NCI-H1092 treated with DMSO at 0.1 percent for 48 hours (cell line): ENCODE results near the gene PIP4K2A.
"Not testable (repeated sequence)": the region's sequence is repeated elsewhere in the genome, so short reads cannot be mapped to it uniquely, and the experiment has no call there.

Experiments
- DNase-seq: peaks from one replicate; lab custom pipeline; 2025; lab: John Stamatoyannopoulos, UW

PIP4K2A gene

DNA sequence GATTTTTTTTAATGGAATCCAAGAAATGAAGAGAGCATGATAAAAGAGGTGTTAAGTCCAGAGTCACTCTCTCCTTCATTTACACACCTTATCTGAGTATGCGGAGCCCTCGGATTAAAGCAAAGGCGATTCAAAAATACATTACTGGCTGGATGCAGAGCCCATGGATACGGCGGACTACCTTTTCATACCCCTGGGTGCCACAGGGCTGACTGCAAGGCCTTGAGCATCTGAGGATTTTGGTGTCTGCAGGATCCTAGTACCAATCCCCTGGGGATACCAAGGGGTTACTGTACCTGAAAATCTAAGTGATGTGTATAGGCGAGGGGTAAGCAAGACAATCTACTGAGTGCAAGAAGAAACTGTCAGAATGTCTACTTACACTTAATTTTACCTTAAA is 20.5 kb downstream of the PIP4K2A start:
- no peak for DNase-seq

DNA sequence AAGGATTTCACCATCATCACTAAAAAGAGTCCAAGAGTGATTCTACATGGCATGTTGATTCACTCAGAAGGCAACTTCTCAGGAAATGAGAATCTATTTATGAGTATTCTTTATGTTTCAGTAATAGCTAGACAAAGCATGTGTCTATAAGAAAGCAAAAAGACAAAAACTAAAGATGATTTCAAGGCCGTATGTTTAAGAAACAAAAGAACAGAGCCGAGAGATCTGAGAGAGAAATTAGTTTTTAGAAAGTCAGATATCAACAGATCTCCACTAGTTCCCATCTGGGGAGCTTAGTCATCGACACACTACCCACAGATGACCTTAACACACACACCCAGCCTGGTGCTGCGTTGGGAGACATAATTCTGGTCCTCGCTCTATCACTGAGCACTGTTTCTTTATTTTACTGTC is 21.0 kb downstream of the PIP4K2A start:
- DNase-seq: no peak

DNA sequence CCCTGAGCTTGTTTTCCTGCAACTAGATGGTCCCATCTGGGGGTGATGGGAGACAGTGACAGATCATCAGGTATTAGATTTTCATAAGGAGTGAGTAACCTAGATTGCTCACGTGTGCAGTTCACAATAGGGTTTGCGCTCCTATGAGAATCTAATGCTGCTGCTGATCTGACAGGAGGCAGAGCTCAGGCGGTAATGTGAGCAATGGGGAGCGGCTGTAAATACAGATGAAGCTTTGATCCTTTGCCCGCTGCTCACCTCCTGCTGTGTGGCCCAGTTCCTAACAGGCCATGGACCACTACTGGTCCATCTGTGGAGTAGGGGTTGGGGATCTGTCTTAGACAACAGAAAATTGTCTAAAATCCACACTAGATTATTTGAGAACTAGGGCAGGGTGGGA is 22.3 kb downstream of the PIP4K2A start:
- not testable (repeated sequence) for DNase-seq

DNA sequence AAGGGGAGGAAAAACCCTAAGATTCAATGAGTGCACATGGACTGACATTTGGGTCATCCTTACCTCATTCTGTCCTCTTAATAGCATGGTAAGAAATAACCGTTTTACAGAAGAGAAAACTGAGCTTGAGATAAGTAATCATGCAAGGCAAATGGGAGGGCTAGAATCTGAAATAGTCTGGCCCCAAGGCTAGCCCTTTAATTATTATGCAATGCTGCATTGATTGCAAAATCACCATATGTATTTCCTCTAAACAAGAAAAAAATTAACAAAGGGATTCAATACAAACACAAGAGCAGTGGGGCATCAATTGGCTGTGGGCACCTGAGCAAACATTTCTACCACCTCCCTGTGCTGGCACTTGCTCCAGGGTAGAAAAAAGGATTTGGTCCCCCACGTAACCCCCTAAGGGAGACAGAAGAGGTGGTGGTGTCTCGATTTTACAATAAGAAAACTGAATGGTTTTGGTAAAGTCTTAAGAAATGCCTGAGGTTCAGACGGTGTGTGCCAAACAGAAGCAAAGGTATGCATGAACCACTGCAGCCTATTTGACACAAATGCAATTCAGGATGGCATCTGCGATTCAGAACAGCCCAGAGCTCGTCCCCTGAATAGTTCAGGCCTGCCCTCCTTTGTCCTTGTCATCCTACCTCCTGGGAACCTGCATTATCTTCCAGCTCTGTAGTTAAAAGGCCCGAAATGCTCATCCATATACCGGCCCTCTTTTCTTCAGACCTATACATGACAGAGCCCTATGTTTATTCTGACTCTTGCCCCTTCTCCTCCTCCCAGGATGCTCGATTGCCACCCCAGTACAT is 23.6 kb downstream of the PIP4K2A start:
- DNase-seq: peak; percentile 16

DNA sequence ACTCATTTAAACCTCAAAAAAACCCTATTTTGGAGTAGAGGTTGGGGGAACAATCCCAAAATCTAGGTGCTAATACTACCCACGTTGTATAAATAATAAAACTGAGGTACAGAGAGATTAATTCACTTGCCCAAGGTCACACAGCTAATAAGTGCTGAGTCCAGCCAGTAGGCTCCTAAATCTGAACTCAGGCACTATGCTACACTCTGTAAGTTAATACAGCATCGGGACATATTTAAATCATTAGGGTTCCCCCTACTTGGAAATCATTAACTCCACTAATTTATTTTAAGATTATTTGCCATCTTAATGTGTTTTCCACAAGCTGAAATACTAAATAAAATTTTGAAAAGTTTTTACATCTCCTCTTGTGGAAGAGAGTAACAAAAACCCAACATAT is 24.2 kb downstream of the PIP4K2A start:
- DNase-seq: no peak

DNA sequence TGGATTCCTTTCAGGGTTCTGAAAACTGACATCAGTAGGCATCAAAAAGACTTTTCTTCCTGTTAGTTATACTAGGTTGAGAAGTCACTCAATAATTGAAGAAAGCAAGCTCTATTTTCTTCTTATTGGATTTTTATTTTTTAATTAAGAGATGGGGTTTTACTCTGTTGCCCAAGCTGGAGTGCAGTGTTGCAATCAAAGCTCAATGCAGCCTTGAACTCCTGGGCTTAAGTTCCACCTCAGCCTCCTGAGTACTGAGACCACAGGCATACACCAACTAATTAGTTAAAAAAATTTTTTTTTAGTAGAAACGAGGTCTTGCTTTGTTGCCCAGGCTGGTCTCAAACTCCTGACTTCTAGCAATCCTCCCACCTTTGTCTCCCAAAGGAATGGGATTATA is 28.0 kb downstream of the PIP4K2A start:
- DNase-seq: no peak

DNA sequence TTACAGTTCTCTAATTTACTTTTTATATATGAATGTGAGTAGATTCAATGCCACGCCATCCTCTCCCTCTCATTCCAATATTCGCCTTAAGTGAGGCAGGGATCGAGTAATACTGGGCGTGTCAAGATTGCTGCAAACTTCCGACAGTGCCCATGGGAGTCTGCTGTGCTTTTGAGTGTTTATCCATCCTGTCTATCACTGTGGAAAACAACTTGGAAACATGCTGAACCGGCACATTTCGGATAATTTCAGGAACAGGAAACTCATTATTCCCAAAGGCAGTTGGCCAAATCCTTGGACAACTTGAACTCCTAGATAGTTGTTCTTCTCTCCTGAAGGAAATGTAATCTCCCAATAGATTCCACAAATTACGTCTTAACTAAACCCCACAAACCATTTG is 28.5 kb downstream of the PIP4K2A start:
- DNase-seq: no peak

DNA sequence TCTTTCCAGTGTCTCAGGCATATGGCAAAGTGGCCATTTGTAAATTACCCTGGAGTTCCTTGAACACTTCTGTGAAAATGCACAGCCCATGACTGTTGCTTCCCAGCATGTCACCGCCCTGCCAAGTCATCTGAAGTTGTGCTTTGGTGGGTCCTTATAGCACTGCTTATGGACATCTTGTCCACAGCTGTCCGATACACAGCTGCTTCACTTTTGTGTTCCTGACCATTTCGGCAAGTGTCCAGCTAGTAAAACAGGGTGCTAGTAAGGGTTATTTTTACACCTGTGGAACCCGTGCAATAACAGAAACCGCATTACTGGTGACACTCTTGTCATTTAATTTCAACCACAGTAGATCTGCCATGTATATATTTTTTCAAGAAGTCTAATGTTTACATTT is 29.7 kb downstream of the PIP4K2A start:
- DNase-seq: no peak

DNA sequence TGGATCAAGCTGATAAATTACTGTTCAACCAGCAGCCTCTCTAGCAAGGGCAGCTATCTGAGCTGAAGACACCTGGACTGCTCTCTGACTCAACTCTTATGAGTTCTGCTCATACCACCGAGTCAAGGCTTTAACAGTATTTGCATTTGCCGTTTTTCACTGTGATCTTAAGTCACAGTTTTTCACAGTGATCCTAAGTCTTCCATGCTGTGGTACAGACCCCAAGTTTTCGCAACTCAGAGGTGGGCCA is 31.3 kb downstream of the PIP4K2A start:
- DNase-seq: no peak

DNA sequence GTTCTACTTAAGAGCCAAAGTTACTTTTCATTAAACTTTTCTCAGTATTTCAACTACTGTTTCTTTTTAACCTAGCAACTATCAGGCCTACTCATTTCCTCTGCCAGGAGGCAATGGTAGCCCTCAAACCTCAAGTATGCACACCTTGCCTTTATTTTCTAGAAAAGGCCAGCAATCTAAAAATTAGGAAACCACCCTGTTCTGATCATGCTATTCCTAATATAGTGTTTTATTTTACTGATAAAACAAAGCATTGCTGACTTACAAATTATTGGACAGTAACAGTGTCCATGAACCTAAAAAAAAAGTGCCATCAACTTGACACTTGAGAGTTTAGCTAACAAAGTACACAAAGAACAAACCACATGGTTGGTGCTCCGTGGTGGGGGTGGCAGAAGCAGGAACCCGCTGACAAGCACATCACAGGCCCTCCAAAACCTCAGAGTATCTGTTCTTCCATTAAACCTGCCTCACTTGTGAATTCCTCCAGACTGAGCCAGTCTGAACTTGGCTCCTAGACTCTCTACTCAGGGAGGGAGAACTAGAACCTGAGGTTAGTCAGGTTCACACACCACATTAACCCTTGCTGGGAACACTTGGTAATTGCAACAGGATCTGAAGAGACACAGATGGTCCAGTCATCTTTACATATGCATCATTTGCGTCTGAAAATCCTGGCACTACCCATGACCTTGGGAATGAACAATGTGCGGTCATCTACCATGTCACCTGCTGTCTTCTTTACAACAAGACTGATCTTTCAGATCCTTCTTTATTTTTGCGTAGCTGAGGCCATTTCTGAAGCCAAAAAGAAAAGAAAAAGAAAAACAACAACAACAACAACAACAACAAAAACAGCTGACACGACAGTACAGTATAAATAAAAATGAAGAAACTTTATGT is 31.9 kb downstream of the PIP4K2A start:
- no peak for DNase-seq

DNA sequence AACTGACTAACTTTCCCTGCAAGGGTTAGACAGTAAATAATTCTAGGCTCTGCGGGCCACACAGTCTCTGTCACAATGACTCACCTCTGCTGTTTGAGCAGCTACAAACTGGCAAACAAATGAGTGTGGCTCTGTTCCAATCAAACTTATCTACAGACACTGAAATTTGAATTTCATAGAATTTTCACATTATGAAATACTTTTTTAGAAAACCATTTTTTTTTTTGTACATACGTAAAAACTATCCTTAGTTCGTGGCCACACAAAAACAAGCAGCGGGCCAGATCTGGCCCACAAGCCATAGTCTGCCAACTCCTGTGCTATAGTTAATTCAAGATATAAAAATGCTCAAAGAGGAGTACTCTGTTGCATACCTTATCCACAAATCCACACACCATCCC is 32.6 kb downstream of the PIP4K2A start:
- DNase-seq: no peak

DNA sequence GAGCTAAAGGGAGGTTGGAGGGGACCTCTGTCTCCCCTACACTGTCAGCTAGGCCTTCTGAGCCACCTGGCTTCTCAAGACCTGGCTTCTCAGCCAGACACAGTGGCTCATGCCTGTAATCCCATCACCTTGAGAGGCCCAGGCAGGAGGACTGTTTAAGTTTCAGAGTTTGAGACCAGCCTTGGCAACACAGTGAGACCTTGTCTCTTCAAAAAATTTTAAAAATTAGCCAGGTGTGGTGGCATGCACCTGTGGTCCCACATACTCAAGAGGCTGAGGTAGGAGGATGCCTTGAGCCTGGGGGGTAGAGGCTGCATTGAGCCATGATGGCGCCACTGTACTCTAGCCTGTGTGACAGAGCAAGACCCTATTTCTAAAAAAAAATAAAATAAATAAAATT is 33.1 kb downstream of the PIP4K2A start:
- DNase-seq: no peak

DNA sequence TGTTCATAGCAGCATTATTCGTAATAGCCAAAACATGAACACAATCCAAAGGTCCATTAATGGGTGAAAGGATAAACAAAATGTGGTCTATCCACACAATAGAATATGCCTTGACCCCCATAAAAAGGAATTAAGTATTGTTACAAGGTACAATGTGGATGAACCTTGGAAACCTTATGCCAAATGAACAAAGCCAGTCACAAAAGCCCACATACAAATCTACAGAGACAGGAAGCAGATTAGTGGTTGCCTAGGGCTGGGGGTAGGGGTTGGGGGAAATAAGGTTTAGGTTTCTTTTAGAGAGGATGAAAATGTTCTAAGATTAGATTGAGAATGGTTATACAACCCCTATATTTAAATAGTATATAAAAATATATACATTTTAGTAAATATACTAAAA is 34.8 kb downstream of the PIP4K2A start:
- DNase-seq: no peak

DNA sequence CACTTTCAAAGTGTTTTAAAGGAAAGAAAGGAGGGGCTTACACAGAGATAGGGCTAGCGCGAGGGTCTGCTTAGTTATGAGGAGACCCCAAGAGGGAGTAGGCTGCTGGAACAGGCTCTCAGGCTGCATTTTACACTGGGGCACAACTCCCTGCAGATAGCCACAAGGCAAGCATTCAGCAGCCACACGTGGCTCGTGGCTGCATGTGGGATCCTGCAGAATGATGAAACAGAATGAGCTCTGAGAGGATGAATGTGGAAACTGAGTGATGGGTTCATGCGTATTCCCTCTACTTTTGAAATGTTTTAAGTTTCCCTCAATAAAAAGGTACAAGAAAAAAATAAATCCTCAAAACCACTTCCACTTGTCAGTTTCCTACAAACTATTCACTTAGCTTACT is 37.0 kb downstream of the PIP4K2A start:
- DNase-seq: no peak

DNA sequence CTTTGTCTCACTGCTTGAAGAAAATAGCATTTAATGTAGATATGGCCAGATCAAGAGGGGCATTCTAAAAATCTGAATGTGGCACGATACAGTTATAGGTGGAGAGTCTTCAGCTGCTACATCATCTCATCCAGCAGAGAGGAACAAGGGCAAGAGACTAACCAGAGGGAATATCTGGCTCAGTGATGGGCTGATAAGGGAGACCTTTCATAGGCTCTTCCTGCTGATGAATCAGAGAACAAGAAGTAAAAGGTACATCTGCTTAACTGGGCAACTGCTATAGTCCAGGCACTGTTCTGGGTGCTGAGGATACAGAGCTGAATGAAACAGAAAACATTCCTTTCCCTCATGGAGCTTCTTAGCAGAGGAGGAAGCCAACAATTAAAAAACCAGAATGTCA is 37.9 kb downstream of the PIP4K2A start:
- no peak for DNase-seq

DNA sequence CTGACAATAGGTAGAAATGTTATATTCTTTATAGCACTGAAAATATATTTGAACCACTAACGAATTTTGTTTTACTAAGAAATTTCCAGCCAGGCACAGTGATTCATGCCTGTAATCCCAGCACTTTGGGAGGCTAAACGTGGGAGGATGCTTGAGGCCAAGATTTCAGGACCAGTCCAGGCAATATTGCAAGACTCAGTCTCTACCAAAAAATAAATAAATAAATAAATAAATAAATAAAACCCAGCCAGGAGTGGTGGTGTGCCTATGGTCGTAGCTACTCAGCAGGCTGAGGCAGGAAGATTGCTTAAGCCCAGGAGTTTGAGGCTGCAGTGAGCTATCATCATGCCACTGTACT is 39.8 kb downstream of the PIP4K2A start:
- no peak for DNase-seq

DNA sequence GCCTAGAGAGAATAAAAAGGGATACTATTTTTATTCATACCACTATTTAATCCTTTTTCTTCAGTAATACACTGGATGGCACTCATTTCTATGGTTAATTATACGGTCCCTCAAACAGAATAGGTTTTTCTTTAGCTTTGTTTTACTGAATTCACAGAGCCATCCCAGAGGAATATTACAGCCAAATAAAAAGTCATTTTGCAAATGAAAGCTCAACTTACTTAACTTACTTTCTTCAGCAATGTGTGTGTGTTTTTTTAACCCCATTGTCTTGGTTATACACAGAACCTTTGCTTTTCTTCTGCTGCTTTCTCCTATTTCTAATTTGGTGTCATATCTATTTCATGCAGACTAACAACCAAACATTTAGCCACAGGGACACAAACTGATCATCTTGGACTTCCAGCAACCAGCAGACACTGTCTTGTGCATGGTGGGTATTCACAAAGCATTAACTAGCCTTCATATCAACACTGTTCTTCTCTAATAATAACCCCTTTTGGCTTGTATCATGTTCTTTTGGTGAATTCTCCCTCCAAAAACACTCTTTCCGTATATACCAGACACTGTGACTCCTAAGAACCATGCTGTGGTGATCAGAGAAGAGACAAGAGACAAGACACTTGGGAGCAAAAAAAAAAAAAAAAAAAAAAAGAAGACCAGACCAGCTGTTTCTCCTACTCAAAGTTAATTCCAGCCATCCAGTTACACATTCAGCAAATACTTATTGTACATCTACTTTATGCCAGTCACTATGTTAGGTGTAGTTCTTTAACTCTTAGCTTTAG is 40.4 kb downstream of the PIP4K2A start:
- no peak for DNase-seq

DNA sequence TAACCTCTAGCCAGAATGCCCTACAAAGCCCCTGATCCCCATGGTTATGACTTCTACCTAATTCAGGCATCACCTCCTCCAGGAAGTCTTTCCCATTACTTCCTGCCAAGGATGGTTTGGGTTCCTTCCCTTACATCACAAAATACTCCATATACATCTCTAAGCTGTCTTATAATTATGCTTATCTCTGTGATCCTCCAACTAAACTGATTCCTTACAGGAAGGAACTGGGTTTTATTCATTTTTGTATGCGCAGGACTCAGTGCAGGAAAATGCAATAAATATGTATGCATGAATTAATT is 41.3 kb downstream of the PIP4K2A start:
- no peak for DNase-seq

DNA sequence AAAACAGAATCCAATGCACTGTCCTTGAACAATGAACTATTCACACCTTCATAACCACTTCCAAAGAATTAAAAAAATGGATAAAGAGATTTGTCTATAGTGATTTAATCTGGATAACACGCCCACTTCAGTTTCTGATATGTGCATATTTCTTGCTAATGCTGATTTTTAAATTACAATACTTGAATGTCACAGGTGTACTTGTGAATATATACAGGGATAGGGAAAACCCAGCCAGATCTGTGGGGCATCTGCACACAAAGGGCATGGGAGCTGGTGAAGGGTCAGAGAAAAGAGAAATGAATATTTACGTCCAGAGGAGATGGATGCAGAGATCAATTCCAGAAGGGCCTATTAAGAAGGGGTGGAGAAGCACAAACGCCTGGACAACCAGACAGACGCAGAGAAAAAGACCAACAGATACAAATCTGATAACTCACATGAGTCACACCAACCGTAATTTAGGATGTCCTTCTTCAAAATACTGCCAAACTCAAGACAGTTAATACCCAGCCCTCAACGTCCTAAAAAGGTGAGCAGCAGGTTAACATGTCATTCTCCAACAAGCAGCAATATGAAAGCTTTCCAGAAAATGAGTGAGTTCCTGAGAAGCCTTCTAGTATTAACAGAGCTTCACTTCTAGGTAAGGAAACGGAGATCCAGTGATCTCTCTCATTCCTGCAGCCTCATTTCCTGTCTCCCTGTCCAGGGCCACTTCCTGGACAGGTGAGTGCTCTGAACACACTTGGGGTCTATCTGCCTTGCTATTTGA is 41.9 kb downstream of the PIP4K2A start:
- DNase-seq: no peak

DNA sequence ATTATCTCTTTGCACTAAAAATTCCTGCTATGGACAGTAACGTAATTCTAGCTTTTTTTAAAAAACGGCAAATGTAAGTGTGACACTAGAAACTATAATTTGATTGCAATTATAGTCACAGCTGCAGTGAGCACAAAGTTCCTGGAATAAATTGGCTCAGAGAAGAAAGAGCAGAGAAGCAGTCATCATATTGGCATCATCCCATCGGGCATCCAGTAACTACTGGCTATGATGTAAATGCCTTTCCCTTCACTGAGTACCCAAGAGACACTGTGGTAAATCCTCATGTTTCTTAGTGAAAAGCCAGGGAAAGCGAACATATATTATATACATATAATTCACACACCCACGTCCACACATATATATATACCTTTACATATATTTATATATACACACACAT is 43.6 kb downstream of the PIP4K2A start:
- no peak for DNase-seq

DNA sequence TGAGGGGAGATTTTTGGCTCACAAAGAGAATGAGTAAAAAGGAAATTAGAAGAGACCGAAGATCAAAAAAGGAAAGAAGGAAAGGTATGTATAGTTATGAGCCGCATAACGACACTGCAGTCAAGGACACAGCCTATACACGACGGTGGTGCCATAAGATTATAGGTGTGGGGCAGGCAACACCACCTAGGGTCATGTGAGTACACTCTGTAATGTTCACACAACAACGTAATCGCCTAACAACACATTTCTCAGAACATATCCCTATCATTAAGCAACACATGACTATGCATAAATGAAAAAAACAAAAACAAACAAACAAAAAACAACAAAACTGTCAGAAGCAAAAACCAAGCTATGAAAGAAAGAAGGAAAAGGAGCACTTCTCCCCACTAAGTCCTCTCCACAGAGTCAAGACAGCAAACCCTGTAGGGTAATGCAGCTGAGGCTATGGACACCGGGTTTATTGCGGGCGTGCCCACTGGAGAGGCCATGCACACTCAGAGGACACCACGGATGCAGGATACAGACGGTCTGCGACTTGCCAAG is 45.1 kb downstream of the PIP4K2A start:
- DNase-seq: no peak

DNA sequence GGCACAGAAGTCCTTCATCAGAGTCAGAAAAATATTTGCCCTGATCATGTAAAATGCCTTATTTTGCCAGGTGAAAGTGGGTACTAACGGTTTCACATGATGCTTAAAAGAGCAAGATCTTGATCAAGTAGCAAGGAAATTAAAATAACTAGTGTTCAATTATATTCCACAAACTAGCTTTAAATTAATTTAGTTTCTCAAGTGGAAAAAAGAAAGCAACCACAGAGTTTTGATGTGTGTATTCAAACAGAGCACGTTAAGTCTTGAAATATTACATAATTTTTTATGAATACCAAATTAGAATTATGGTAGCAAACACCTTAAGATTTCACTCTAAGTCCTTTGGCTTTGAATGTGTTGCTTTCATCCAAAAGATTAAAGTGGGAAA is 47.3 kb downstream of the PIP4K2A start:
- no peak for DNase-seq
